H1 (cell line): ENCODE data around the gene MBOAT2. TPM values are rescaled to one million over a fixed set of nuclear protein-coding genes. Genes with fewer than 3 reads are reported as not detected.

ENCODE experiments used
- CTCF ChIA-PET: fragments of 300-600 bp; sonication (Branson Sonifier 250); formaldehyde crosslinking; loops from one replicate; lab custom pipeline; 2021; ENCODE audit not compliant: partially characterized antibody; lab: Charles Lee
- POLR2A ChIA-PET: fragments of 300-600 bp; sonication (Branson Sonifier 250); formaldehyde crosslinking; loops from one replicate; lab custom pipeline; 2021; ENCODE audit warnings: inconsistent platforms; ENCODE audit not compliant: partially characterized antibody; lab: Charles Lee
- DNase-seq, 2 experiments: peaks; one replicate each; pipeline versions ENCODE4 v3.0.0 to v3.0.0-alpha.2; 2010 to 2022; ENCODE audit warnings: low spot score in 2 of 2, low read depth in 1 of 2, mixed read lengths in 1 of 2
- FAIRE-seq: peaks from 2 replicates; lab custom pipeline; 2011; peaks lifted over from hg19 to GRCh38; lab: Jason Lieb, UNC
- H2AFZ ChIP-seq: 2 replicates; pipeline ENCODE4 v1.8.1; 2012; ENCODE audit warnings: low read length, inconsistent platforms
- H2AK5ac ChIP-seq: 2 replicates; pipeline ENCODE4 v1.6.1; 2013; ENCODE audit warnings: low read depth, low read length
- H2BK120ac ChIP-seq: replicated peaks from 2 replicates; pipeline ENCODE3; 2013; ENCODE audit warnings: low read depth, low read length, inconsistent platforms
- H2BK12ac ChIP-seq: 2 replicates; pipeline ENCODE4 v1.6.1; 2013; ENCODE audit warnings: low read depth, low read length
- H2BK15ac ChIP-seq: 2 replicates; pipeline ENCODE4 v1.6.1; 2013; ENCODE audit warnings: low read length
- H2BK20ac ChIP-seq: 2 replicates; pipeline ENCODE4 v1.6.1; 2013; ENCODE audit warnings: low read length
- H2BK5ac ChIP-seq: 2 replicates; pipeline ENCODE4 v1.6.1; 2013; ENCODE audit warnings: low read depth, low read length
- H3K14ac ChIP-seq: 2 replicates; pipeline ENCODE4 v1.6.1; 2013; ENCODE audit warnings: inconsistent platforms; ENCODE audit not compliant: insufficient read length
- H3K18ac ChIP-seq: 2 replicates; pipeline ENCODE4 v1.6.1; 2013; ENCODE audit warnings: low read length; ENCODE audit errors: extremely low read depth
- H3K23ac ChIP-seq: 2 replicates; pipeline ENCODE4 v1.6.1; 2013; ENCODE audit warnings: inconsistent platforms; ENCODE audit not compliant: insufficient read length
- H3K23me2 ChIP-seq: 2 replicates; pipeline ENCODE4 v1.6.1; 2013; ENCODE audit warnings: low read depth, low read length
- H3K27ac ChIP-seq: 2 replicates; pipeline ENCODE4 v1.6.1; 2011; ENCODE audit warnings: low read depth, low read length, inconsistent platforms
- H3K27me3 ChIP-seq, 4 experiments: replicated peaks in 1 of 4; 1 replicate in 1 of 4; 2 replicates in 3 of 4; pipeline versions ENCODE4 v1.6.1 to v1.8.1; 2011 to 2013; ENCODE audit warnings: low read length in 3 of 4, mild to moderate bottlenecking in 3 of 4, inconsistent platforms in 2 of 4, mixed read lengths in 2 of 4, moderate library complexity in 1 of 4; ENCODE audit not compliant: control insufficient read depth in 3 of 4, insufficient read depth in 3 of 4; ENCODE audit errors: extremely low read depth in 1 of 4
- H3K36me3 ChIP-seq, 4 experiments: 2 replicates each; pipeline versions ENCODE4 v1.6.1 to v1.8.1; 2011 to 2013; ENCODE audit warnings: mild to moderate bottlenecking in 4 of 4, low read length in 3 of 4, moderate library complexity in 2 of 4, control low read depth in 1 of 4, inconsistent platforms in 1 of 4; ENCODE audit not compliant: insufficient read depth in 4 of 4, control insufficient read depth in 2 of 4
- H3K4ac ChIP-seq: replicated peaks from 2 replicates; pipeline ENCODE3; 2013; ENCODE audit warnings: low read length, low read depth, mixed read lengths, inconsistent platforms; ENCODE audit not compliant: insufficient read length
- H3K4me1 ChIP-seq, 4 experiments: replicated peaks in 1 of 4; 1 replicate in 1 of 4; 2 replicates in 3 of 4; pipeline versions ENCODE4 v1.6.1 to v1.8.1; 2011 to 2013; ENCODE audit warnings: low read length in 3 of 4, inconsistent platforms in 2 of 4, mixed read lengths in 1 of 4; ENCODE audit not compliant: insufficient read depth in 4 of 4, control insufficient read depth in 3 of 4
- H3K4me2 ChIP-seq, 2 experiments: 2 replicates each; pipeline versions ENCODE4 v1.6.1 to v1.8.1; 2011 to 2013; ENCODE audit warnings: low read depth in 2 of 2, low read length in 2 of 2, control low read depth in 1 of 2, inconsistent platforms in 1 of 2, mild to moderate bottlenecking in 1 of 2; ENCODE audit not compliant: insufficient read depth in 1 of 2
- H3K4me3 ChIP-seq, 4 experiments: fragments of 200-600, 300-600 bp in 1 of 4; sonication (generic), shearing (Covaris generic), sonication (Bioruptor Twin) in 1 of 4; 2 replicates each; pipeline versions ENCODE4 v1.5.1 to v1.8.1; 2011 to 2016; ENCODE audit warnings: low read length in 4 of 4, low read depth in 3 of 4, control low read depth in 2 of 4, inconsistent platforms in 2 of 4, mild to moderate bottlenecking in 2 of 4, mixed read lengths in 1 of 4, moderate library complexity in 1 of 4; ENCODE audit not compliant: insufficient read depth in 2 of 4; ENCODE audit errors: extremely low read depth in 1 of 4
- H3K56ac ChIP-seq: replicated peaks from 2 replicates; pipeline ENCODE3; 2013; ENCODE audit warnings: low read depth, mild to moderate bottlenecking, mixed read lengths, low read length, inconsistent platforms; ENCODE audit not compliant: insufficient read length
- H3K79me1 ChIP-seq: 2 replicates; pipeline ENCODE4 v1.6.1; 2013; ENCODE audit warnings: low read depth, low read length, control low read depth
- H3K79me2 ChIP-seq, 2 experiments: 2 replicates each; pipeline versions ENCODE4 v1.6.1 to v1.8.1; 2012 to 2013; ENCODE audit warnings: low read length in 2 of 2, mild to moderate bottlenecking in 2 of 2, inconsistent platforms in 1 of 2; ENCODE audit not compliant: insufficient read depth in 2 of 2, control insufficient read depth in 1 of 2
- H3K9ac ChIP-seq, 4 experiments: replicated peaks in 1 of 4; 1 replicate in 1 of 4; 2 replicates in 3 of 4; pipeline versions ENCODE4 v1.6.1 to v1.8.1; 2011 to 2013; ENCODE audit warnings: low read depth in 3 of 4, low read length in 3 of 4, control low read depth in 2 of 4, mild to moderate bottlenecking in 2 of 4, moderate library complexity in 2 of 4, inconsistent platforms in 1 of 4; ENCODE audit errors: extremely low read depth in 1 of 4
- H3K9me3 ChIP-seq, 2 experiments: 2 replicates each; pipeline versions ENCODE4 v1.6.1 to v1.8.1; 2012 to 2013; ENCODE audit warnings: mild to moderate bottlenecking in 2 of 2, moderate library complexity in 2 of 2, control low read depth in 1 of 2, inconsistent platforms in 1 of 2, low read depth in 1 of 2, low read length in 1 of 2, mixed read lengths in 1 of 2; ENCODE audit not compliant: insufficient read depth in 2 of 2
- H4K20me1 ChIP-seq, 2 experiments: replicated peaks in 1 of 2; 2 replicates each; pipeline versions ENCODE3 to v1.8.1; 2011 to 2013; ENCODE audit warnings: inconsistent platforms in 2 of 2, low read length in 2 of 2, mild to moderate bottlenecking in 1 of 2; ENCODE audit not compliant: insufficient read depth in 2 of 2, control insufficient read depth in 1 of 2
- H4K5ac ChIP-seq: 2 replicates; pipeline ENCODE4 v1.6.1; 2013; ENCODE audit warnings: low read length, low read depth, mixed read lengths, inconsistent platforms; ENCODE audit not compliant: insufficient read length
- H4K8ac ChIP-seq: 2 replicates; pipeline ENCODE4 v1.8.0; 2013; ENCODE audit warnings: mild to moderate bottlenecking, moderate library complexity, low read length, inconsistent platforms; ENCODE audit not compliant: insufficient read depth; ENCODE audit errors: extremely low read depth
- H4K91ac ChIP-seq: replicated peaks from 2 replicates; pipeline ENCODE3; 2013; ENCODE audit warnings: low read length, mixed read lengths, inconsistent platforms; ENCODE audit not compliant: insufficient read length
- CREB1 ChIP-seq: IDR thresholded peaks from 2 replicates; pipeline ENCODE4 v1.6.1; 2012; ENCODE audit warnings: inconsistent platforms
- JUN ChIP-seq: IDR thresholded peaks from 2 replicates; pipeline ENCODE4 v1.6.1; 2011; ENCODE audit warnings: low read depth, mild to moderate bottlenecking, improper control_type of control experiment, low read length
- KDM1A ChIP-seq: fragments of 200-600, 300-600 bp; sonication (generic); IDR thresholded peaks from 2 replicates; pipeline ENCODE4 v1.7.1; 2016; ENCODE audit warnings: mild to moderate bottlenecking, low read length, borderline replicate concordance
- NRF1 ChIP-seq: IDR thresholded peaks from 2 replicates; pipeline ENCODE4 v1.6.1; 2011; ENCODE audit warnings: mild to moderate bottlenecking, low read depth, low read length, improper control_type of control experiment
- POU5F1 ChIP-seq: IDR thresholded peaks from 2 replicates; pipeline ENCODE4 v1.6.1; 2011; ENCODE audit warnings: low read depth, mild to moderate bottlenecking, low read length, moderate library complexity
- SUZ12 ChIP-seq: fragments of 200-600 bp; sonication (generic); IDR thresholded peaks from 2 replicates; pipeline ENCODE4 v1.6.1; 2012; ENCODE audit warnings: mild to moderate bottlenecking, inconsistent platforms, low read length, moderate library complexity, mixed read lengths
- WGBS, 2 experiments: shearing (Covaris generic) in 1 of 2; methylation state at CpG; one replicate each; pipeline versions ENCODE4 v1.1.6 to v1.1.7; 2013 to 2015; ENCODE audit warnings: low lambda C conversion rate in 2 of 2, mixed read lengths in 2 of 2, inconsistent platforms in 1 of 2, low coverage in 1 of 2, missing lambda C conversion rate in 1 of 2; ENCODE audit not compliant: insufficient replicate concordance in 2 of 2, insufficient coverage in 1 of 2, insufficient read length in 1 of 2; ENCODE audit errors: extremely low coverage in 1 of 2, missing lambda C conversion rate in 1 of 2; 5-methylcytosine and 5-hydroxymethylcytosine counted together
- polyA plus RNA-seq, 7 experiments: library from polyadenylated mRNA; depleted of rRNA in 3 of 7; stranded (reverse) in 5 of 7; unstranded in 2 of 7; fragments of >200 nt in 5 of 7; fragments of 200-250 nt in 2 of 7; gene quantifications; 1 replicate in 5 of 7; 2 replicates in 1 of 7; 4 replicates in 1 of 7; pipeline versions ENCODE4 v1.2.1 to v1.2.3, GENCODE V29; 2011 to 2013; ENCODE audit warnings: missing spikeins in 2 of 7, mixed read lengths in 2 of 7
- total RNA-seq: library from RNA; stranded (reverse); fragmentation: NEBNext Ultra II Directional; extraction: Animal tissue kit (Norgen Biotek cat#: 25700); gene quantifications from 2 replicates; pipeline ENCODE4 v1.2.1, GENCODE V29; 2021

The MBOAT2 gene
- total and polyA plus RNA-seq, 2 of the 8 experiments (the other 6 are each of a cell fraction or from before 2014, with no cell fraction given): 11.2 to 23.4 TPM

GRCh38 chr2:8886876-8887275 lies 116.6 kb downstream of the MBOAT2 start:
- CTCF ChIA-PET: interaction anchor here (1.0 to 1.2 kb wide), 3 partner anchors 14 to 71 kb away, joined by 3 to 4 read pairs (median 3); no protein-coding TSS in a partner anchor
- Histone ChIP-seq H3K9me3 (no peaks in the 10 kb centered on the region), H2BK120ac (no peak overlapping the region), H3K36me3 (no peaks in the 10 kb centered on the region; a peak in 1 of 8 replicates), H4K91ac (no peak overlapping the region), H2BK12ac (no peak overlapping the region), H2AK5ac (no peak overlapping the region), H4K8ac (no peak overlapping the region), H2AFZ (no peak overlapping the region), H3K27ac (no peak overlapping the region), H3K4me2 (no peak overlapping the region), H3K27me3 (no peaks in the 10 kb centered on the region), H4K5ac (no peak overlapping the region), H3K56ac (no peak overlapping the region), H3K4me3 (no peak overlapping the region), H3K18ac (no peak overlapping the region), H3K14ac (no peak overlapping the region), H2BK20ac (no peak overlapping the region), H4K20me1 (no peaks in the 10 kb centered on the region), H3K4me1 (peaks cover 0 to 5% (median 3%) of the 10 kb centered on the region in 4 experiments; a peak in 5 of 7 replicates), H3K9ac (peak overlapping the region in 1 of 4 experiments; percentile 34; a peak in 1 of 7 replicates), H3K23ac (no peak overlapping the region), H3K4ac (no peak overlapping the region), H3K79me2 (no peaks in the 10 kb centered on the region), H2BK5ac (no peak overlapping the region), H3K79me1 (no peaks in the 10 kb centered on the region), H2BK15ac (no peak overlapping the region), H3K23me2 (no peaks in the 10 kb centered on the region)
- WGBS, 2 experiments: 91% methylated on average over 2 of the region's 2 CpGs; no CpG with 5 or more reads in 1 of the 2 experiments
- DNase-seq (no peak), FAIRE-seq (no peak)
- TF ChIP-seq POU5F1 (no peak), KDM1A (no peak), NRF1 (no peak), JUN (no peak), SUZ12 (no peak), CREB1 (no peak)
- POLR2A ChIA-PET: no interaction called here
